A673 (cell line): ENCODE results near the gene CD8B2.

Experiments used
- EZH2 ChIP-seq: fragments of 200-600 bp; sonication (generic); IDR thresholded peaks from 2 replicates; pipeline ENCODE4 v1.6.1; 2017; ENCODE audit warnings: borderline replicate concordance, low read depth, mild to moderate bottlenecking, mixed read lengths, antibody characterized with exemption, low read length; ENCODE audit not compliant: poor library complexity, severe bottlenecking
- TF ChIP-seq, protein P1 (sequence below): fragments of 300-800, 200-600 bp; sonication (generic); conservative IDR thresholded peaks from 2 replicates; pipeline ENCODE4 v1.5.1; 2017; ENCODE audit warnings: low read depth, mild to moderate bottlenecking, antibody characterized with exemption, low read length, moderate library complexity, mixed read lengths

DNA sequence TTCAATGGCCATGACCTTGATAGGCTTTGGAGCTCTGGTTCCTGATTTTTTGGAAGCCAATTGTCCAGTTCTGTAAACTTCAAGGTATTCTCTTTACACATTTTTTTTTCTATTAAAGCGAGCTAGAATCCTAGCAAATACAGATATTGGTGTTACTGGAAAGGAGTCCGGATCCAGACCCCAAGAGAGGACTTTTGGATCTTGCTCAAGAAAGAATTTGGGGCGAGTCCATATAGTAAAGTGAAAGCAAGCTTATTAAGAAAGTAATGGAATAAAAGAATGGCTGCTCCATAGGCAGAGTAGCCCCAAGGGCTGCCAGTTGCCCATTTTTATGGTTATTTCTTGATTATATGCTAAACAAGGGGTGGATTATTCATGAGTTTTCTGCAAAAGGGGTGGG, 45.1 kb downstream of the CD8B2 start:
- TF ChIP-seq, protein P1, sequence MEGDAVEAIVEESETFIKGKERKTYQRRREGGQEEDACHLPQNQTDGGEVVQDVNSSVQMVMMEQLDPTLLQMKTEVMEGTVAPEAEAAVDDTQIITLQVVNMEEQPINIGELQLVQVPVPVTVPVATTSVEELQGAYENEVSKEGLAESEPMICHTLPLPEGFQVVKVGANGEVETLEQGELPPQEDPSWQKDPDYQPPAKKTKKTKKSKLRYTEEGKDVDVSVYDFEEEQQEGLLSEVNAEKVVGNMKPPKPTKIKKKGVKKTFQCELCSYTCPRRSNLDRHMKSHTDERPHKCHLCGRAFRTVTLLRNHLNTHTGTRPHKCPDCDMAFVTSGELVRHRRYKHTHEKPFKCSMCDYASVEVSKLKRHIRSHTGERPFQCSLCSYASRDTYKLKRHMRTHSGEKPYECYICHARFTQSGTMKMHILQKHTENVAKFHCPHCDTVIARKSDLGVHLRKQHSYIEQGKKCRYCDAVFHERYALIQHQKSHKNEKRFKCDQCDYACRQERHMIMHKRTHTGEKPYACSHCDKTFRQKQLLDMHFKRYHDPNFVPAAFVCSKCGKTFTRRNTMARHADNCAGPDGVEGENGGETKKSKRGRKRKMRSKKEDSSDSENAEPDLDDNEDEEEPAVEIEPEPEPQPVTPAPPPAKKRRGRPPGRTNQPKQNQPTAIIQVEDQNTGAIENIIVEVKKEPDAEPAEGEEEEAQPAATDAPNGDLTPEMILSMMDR = no peak
- no peak for TF ChIP-seq EZH2
